Aorta (tissue), 5 donors: ENCODE data around the gene SON. TPM values are rescaled to one million over a fixed set of nuclear protein-coding genes. Genes with fewer than 3 reads are reported as not detected.

ENCODE experiments used
- ATAC-seq: fragments of 200-7000 bp; cut with Tn5 transposase; one replicate; pipeline ENCODE4 v1.9.1; 2022; ENCODE audit warnings: moderate library complexity; ENCODE audit not compliant: low FRiP score
- DNase-seq, 2 donors: peaks; one replicate each; pipeline ENCODE4 v3.0.0-alpha.2; 2020
- H3K27ac ChIP-seq, 2 donors: one replicate each; pipeline ENCODE4 v1.5.1; 2013; ENCODE audit warnings: low read length in 2 of 2, mild to moderate bottlenecking in 2 of 2, moderate library complexity in 2 of 2, control low read depth in 1 of 2, inconsistent platforms in 1 of 2, low read depth in 1 of 2
- H3K27me3 ChIP-seq, 2 donors: one replicate each; pipeline ENCODE4 v1.6.1; 2013; ENCODE audit warnings: control low read depth in 1 of 2, low read length in 1 of 2, mild to moderate bottlenecking in 1 of 2, moderate library complexity in 1 of 2; ENCODE audit not compliant: insufficient read depth in 2 of 2, control insufficient read depth in 1 of 2
- H3K36me3 ChIP-seq, 2 donors: one replicate each; pipeline ENCODE4 v1.6.1; 2013; ENCODE audit warnings: control low read depth in 1 of 2, low read length in 1 of 2, mild to moderate bottlenecking in 1 of 2; ENCODE audit not compliant: insufficient read depth in 2 of 2, control insufficient read depth in 1 of 2
- H3K4me1 ChIP-seq, 2 donors: one replicate each; pipeline ENCODE4 v1.6.1; 2013; ENCODE audit warnings: low read length in 2 of 2, control low read depth in 1 of 2, mild to moderate bottlenecking in 1 of 2, moderate library complexity in 1 of 2; ENCODE audit not compliant: insufficient read depth in 2 of 2, control insufficient read depth in 1 of 2
- H3K4me3 ChIP-seq, 2 donors: one replicate each; pipeline ENCODE4 v1.5.1; 2013; ENCODE audit warnings: low read length in 2 of 2, control low read depth in 1 of 2, mild to moderate bottlenecking in 1 of 2
- H3K9me3 ChIP-seq: one replicate; pipeline ENCODE4 v1.6.1; 2013; ENCODE audit warnings: mild to moderate bottlenecking, low read length; ENCODE audit not compliant: control insufficient read depth
- WGBS, 2 donors: extraction: QIAGEN DNeasy Blood & Tissue Kit; methylation state at CpG; one replicate each; pipeline ENCODE4 v1.1.7; 2013; 5-methylcytosine and 5-hydroxymethylcytosine counted together
- intact Hi-C, 2 donors: fragments of 100-400 bp; cut with DNase I; formaldehyde crosslinking; loops; one replicate each; pipeline versions ENCODE4 v1.14.2 to v1.15.0; 2022
- polyA plus RNA-seq, 2 donors: library from polyadenylated mRNA; stranded (reverse); fragments of 200-250 nt; gene quantifications; one replicate each; pipeline ENCODE4 v1.2.3, GENCODE V29; 2013
- total RNA-seq, 2 donors: library from RNA; stranded (reverse); fragmentation: NEBNext Ultra II Directional; extraction: Animal tissue kit (Norgen Biotek cat#: 25700); gene quantifications; one replicate each; pipeline ENCODE4 v1.2.1, GENCODE V29; 2021
- donor health status: healthy with polysubstance abuse.
- donor health status: Bipolar disorder and iron deficiency.
- donor health status: DM: no; HTN: no; CAD: no.
- donor health status: DM: no; HTN: no; CAD: no.
- donor health status: DM: yes; HTN: yes; CAD: no.

The SON gene
- total and polyA plus RNA-seq, 4 donors: 57.8 to 350 (median 303) TPM

- intact Hi-C loops: no loop called here
- H3K27ac ChIP-seq: no peak overlapping the region
- ATAC-seq (no peak), DNase-seq (no peak)
- peaks cover 0 to 13% of the 10 kb centered on the region in 2 donors for H3K36me3 ChIP-seq
- 96 to 99% methylated on average over 4 of the region's 4 CpGs for WGBS, 2 donors
- no peaks in the 10 kb centered on the region for H3K27me3 ChIP-seq
- no peaks in the 10 kb centered on the region for H3K4me1 ChIP-seq
- H3K9me3 ChIP-seq: no peaks in the 10 kb centered on the region
- no peak overlapping the region for H3K4me3 ChIP-seq
These were observed 31.2 kb upstream of the SON start for GRCh38 chr21:33511639-33512038.

DNA sequence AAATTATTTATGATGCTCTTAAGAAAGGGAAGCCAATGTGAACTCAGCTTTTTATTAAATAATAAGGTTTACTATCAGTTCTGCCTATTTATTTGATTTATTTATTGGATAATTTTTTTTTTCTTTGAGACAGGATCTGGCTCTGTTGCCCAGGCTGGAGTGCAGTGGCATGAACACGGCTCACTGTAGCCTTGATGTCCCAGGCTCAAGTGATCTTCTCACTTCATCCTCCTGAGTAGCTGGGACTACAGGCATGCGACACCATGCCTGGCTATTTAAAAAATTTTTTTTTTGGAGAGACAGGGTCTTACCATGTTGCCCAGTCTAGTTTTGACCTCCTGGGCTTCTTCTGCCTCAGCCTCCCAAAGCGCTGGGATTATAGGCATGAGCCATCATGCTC, 30.4 kb upstream of the SON start:
- Histone ChIP-seq H3K27ac (no peak overlapping the region), H3K4me1 (no peaks in the 10 kb centered on the region), H3K27me3 (no peaks in the 10 kb centered on the region), H3K9me3 (no peaks in the 10 kb centered on the region), H3K36me3 (peaks cover 0 to 15% of the 10 kb centered on the region in 2 donors), H3K4me3 (no peak overlapping the region)
- ATAC-seq: no peak
- DNase-seq: no peak
- WGBS, 2 donors: 94 to 97% methylated on average over 3 of the region's 3 CpGs
- intact Hi-C loops: no loop called here

DNA sequence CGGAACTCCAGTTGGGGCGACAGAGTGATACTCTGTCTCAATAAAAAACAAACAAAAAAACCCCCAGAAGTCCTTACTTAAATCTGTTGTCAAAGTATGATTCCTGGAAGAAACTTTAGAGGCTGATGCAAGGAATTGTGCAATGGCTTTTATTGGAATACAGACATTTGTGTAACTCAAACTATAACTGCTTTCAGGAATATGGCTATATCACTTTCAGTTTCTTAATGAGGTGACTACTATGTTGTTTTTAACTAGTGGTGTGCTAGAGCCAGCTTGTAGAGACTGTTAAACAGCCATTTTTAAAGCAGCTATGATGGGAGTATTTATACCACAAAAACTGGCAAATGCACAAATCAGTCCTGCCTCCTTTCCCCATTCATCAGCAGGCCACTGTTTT, 28.6 kb upstream of the SON start:
- H3K27me3 ChIP-seq: no peaks in the 10 kb centered on the region
- 89 to 96% methylated on average over 2 of the region's 2 CpGs for WGBS, 2 donors
- H3K4me3 ChIP-seq: no peak overlapping the region
- no peak for ATAC-seq
- H3K27ac ChIP-seq: no peak overlapping the region
- H3K4me1 ChIP-seq: no peaks in the 10 kb centered on the region
- H3K9me3 ChIP-seq: no peaks in the 10 kb centered on the region
- H3K36me3 ChIP-seq: peaks cover 0 to 14% of the 10 kb centered on the region in 2 donors
- DNase-seq: no peak
- intact Hi-C loops: no loop called here

GRCh38 chr21:33518899-33519298, 23.9 kb upstream of the SON start:
- Histone ChIP-seq H3K4me1 (no peaks in the 10 kb centered on the region), H3K27ac (no peak overlapping the region), H3K4me3 (no peak overlapping the region), H3K9me3 (no peaks in the 10 kb centered on the region), H3K27me3 (no peaks in the 10 kb centered on the region), H3K36me3 (peaks cover 0 to 7% of the 10 kb centered on the region in 2 donors)
- ATAC-seq (no peak), DNase-seq (no peak)
- 95 to 96% methylated on average over 4 of the region's 4 CpGs for WGBS, 2 donors
- intact Hi-C loops: no loop called here

DNA sequence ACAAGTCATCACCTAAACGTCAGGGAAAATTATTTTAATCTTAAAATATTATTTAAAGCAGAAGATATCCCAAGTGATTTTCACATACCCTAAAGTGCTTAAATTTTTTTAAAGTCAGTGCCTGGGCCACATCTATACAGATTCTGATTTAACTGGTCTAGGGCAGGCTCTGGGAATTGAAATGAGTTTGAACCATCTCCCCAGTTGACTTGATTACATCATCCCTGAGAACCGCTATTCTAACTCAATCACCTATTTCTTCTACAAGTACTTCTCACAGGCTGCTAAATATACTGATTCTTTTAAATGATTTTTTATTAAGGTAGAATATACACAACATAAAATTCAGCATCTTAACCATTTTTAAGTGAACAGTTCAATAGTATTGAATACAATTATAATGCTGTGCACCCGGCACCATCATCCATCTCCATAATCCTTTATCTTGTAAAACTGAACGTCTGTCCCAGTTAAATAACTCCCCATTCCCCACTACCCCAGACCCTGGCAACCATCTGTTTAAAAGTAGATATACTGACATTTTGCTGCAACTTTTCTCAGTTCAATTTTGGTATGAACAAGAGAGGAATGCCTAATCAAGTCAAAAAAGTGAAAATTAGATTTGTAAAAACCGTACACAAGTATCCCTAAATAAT, 20.4 kb upstream of the SON start:
- DNase-seq: no peak
- 79 to 80% methylated on average over 5 of the region's 5 CpGs for WGBS, 2 donors
- H3K9me3 ChIP-seq: no peaks in the 10 kb centered on the region
- H3K27ac ChIP-seq: no peak overlapping the region
- no peak overlapping the region for H3K4me3 ChIP-seq
- no peaks in the 10 kb centered on the region for H3K4me1 ChIP-seq
- intact Hi-C loops: no loop called here
- no peaks in the 10 kb centered on the region for H3K27me3 ChIP-seq
- no peak for ATAC-seq
- H3K36me3 ChIP-seq: no peaks in the 10 kb centered on the region

- Histone ChIP-seq H3K4me3 (no peak overlapping the region), H3K27ac (no peak overlapping the region), H3K9me3 (no peaks in the 10 kb centered on the region), H3K36me3 (no peaks in the 10 kb centered on the region), H3K4me1 (no peaks in the 10 kb centered on the region), H3K27me3 (no peaks in the 10 kb centered on the region)
- no peak for ATAC-seq
- intact Hi-C loops: no loop called here
- DNase-seq: no peak
- WGBS, 2 donors: 67 to 68% methylated on average over 1 of the region's 1 CpG
These were observed 19.9 kb upstream of the SON start for GRCh38 chr21:33522953-33523349.

DNA sequence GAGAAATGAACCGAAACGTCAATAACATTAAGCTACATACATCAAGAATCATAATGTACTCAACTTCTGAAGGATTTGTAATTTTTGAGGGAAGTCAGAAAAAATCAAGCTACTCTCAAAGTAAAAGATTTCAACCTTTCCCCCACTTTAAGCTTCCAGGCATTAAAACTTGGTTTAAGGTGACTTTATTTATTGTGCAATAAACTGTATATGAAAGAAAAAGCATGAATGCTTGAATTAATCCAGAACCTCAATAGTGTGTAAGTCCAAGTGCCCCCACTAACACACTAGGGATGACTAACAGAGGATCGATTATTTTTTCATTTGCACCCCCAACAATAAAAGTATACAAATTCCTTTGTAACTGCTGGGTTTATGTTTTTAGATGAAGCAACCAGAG, 11.8 kb upstream of the SON start:
- no peaks in the 10 kb centered on the region for H3K27me3 ChIP-seq
- H3K36me3 ChIP-seq: peaks cover 0 to 5% of the 10 kb centered on the region in 2 donors
- intact Hi-C loops: no loop called here
- DNase-seq: no peak
- no peaks in the 10 kb centered on the region for H3K4me1 ChIP-seq
- ATAC-seq: no peak
- no peak overlapping the region for H3K27ac ChIP-seq
- no peaks in the 10 kb centered on the region for H3K9me3 ChIP-seq
- no peak overlapping the region for H3K4me3 ChIP-seq
- WGBS, 2 donors: 85 to 90% methylated on average over 3 of the region's 3 CpGs

- Histone ChIP-seq H3K27ac (no peak overlapping the region), H3K4me1 (no peaks in the 10 kb centered on the region), H3K4me3 (no peak overlapping the region), H3K27me3 (no peaks in the 10 kb centered on the region), H3K36me3 (peaks cover 0 to 5% of the 10 kb centered on the region in 2 donors), H3K9me3 (no peaks in the 10 kb centered on the region)
- ATAC-seq (no peak), DNase-seq (no peak)
- WGBS, 2 donors: 93 to 95% methylated on average over 2 of the region's 2 CpGs
- intact Hi-C loops: no loop called here
These were observed 5.6 kb upstream of the SON start for GRCh38 chr21:33537212-33537611.

DNA sequence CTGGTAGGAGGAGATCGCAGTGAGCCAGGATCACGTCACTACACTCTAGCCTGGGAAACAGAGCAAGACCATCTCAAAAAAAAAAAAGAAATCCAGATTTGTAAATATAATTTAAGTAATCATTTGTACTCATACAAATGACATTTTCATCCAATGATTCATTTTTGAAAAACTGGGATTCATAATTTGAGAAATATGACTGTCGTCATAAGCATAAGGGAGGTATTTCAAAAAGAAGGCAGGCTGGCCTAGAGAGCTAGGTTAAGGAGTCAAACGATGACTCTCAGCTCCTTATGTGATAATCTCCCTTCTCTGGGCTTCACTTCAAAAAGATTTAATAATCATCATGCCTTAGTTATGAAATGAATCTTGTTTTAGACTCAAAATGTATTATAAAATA, 3.2 kb upstream of the SON start:
- DNase-seq (no peak), ATAC-seq (no peak)
- H3K4me1 ChIP-seq: no peaks in the 10 kb centered on the region
- intact Hi-C loops: no loop called here
- no peaks in the 10 kb centered on the region for H3K9me3 ChIP-seq
- WGBS, 2 donors: 87 to 89% methylated on average over 4 of the region's 4 CpGs
- H3K27ac ChIP-seq: no peak overlapping the region
- no peaks in the 10 kb centered on the region for H3K27me3 ChIP-seq
- H3K4me3 ChIP-seq: no peak overlapping the region
- H3K36me3 ChIP-seq: peaks cover 0 to under 1% of the 10 kb centered on the region in 2 donors
